PC-9 (cell line): Measurements from ENCODE around the gene GNAQ. TPM values are rescaled to one million over a fixed set of nuclear protein-coding genes. Genes with fewer than 3 reads are reported as not detected.
"Not testable (repeated sequence)": the region's sequence is repeated elsewhere in the genome, so short reads cannot be mapped to it uniquely, and the experiment has no call there.

ENCODE experiments used
- BruUV-seq: library from RNA; stranded (reverse); fragments of 400-500 nt; replicated peaks from 2 replicates; lab custom pipeline; 2021; lab: Mats Ljungman, UMichigan
- CTCF ChIA-PET: fragments of 300-600 bp; sonication (Branson Sonifier 250); formaldehyde crosslinking; loops from one replicate; lab custom pipeline; 2022; ENCODE audit warnings: antibody characterized with exemption; lab: Charles Lee
- POLR2A ChIA-PET: fragments of 300-600 bp; sonication (Branson Sonifier 250); formaldehyde crosslinking; loops from one replicate; lab custom pipeline; 2022; ENCODE audit warnings: antibody characterized with exemption; ENCODE audit not compliant: unreplicated experiment; lab: Charles Lee
- DNase-seq, 2 experiments: peaks; one replicate each; pipeline versions ENCODE4 v3.0.0 to v3.0.0-alpha.2; 2015 to 2022; ENCODE audit warnings: mixed read lengths in 1 of 2
- H2AFZ ChIP-seq: fragments of 200-600 bp; sonication (generic); 2 replicates; pipeline ENCODE4 v1.8.1; 2017; ENCODE audit warnings: antibody characterized with exemption
- H3F3A ChIP-seq: fragments of 200-600 bp; sonication (generic); 2 replicates; pipeline ENCODE4 v1.8.1; 2017; ENCODE audit warnings: antibody characterized with exemption, mild to moderate bottlenecking, low read depth; ENCODE audit not compliant: insufficient read depth
- H3K27ac ChIP-seq: fragments of 200-600 bp; sonication (generic); 2 replicates; pipeline ENCODE4 v1.6.1; 2016; ENCODE audit warnings: mixed run types
- H3K27me3 ChIP-seq: fragments of 200-600 bp; sonication (generic); 2 replicates; pipeline ENCODE4 v1.6.1; 2016; ENCODE audit warnings: low read depth, mixed run types; ENCODE audit not compliant: insufficient read depth
- H3K36me3 ChIP-seq: fragments of 200-600 bp; sonication (generic); 2 replicates; pipeline ENCODE4 v1.6.1; 2016; ENCODE audit warnings: low read depth, mixed run types
- H3K4me1 ChIP-seq: fragments of 200-600 bp; sonication (generic); replicated peaks from 2 replicates; pipeline ENCODE4 v1.6.1; 2016; ENCODE audit warnings: mixed run types; ENCODE audit not compliant: insufficient read depth
- H3K4me2 ChIP-seq: fragments of 200-600 bp; sonication (generic); 2 replicates; pipeline ENCODE4 v1.6.1; 2017; ENCODE audit warnings: mixed run types
- H3K4me3 ChIP-seq: fragments of 200-600 bp; sonication (generic); 2 replicates; pipeline ENCODE4 v1.6.1; 2016; ENCODE audit warnings: mixed run types
- H3K79me2 ChIP-seq: fragments of 200-600 bp; sonication (generic); 2 replicates; pipeline ENCODE4 v1.6.1; 2017; ENCODE audit warnings: low read depth, mixed run types
- H3K9me2 ChIP-seq: fragments of 200-600 bp; sonication (generic); 2 replicates; pipeline ENCODE4 v1.8.1; 2017; ENCODE audit warnings: mild to moderate bottlenecking; ENCODE audit not compliant: insufficient read depth
- H3K9me3 ChIP-seq: fragments of 200-600 bp; sonication (generic); 2 replicates; pipeline ENCODE4 v1.8.1; 2016; ENCODE audit warnings: low read depth; ENCODE audit not compliant: insufficient read depth
- H4K20me1 ChIP-seq: fragments of 200-600 bp; sonication (generic); 2 replicates; pipeline ENCODE4 v1.8.1; 2017; ENCODE audit not compliant: insufficient read depth
- EZH2 ChIP-seq: fragments of 200-600 bp; sonication (generic); IDR thresholded peaks from 2 replicates; pipeline ENCODE4 v1.8.0; 2017; ENCODE audit warnings: antibody characterized with exemption, low read depth
- intact Hi-C: fragments of 100-400 bp; cut with micrococcal nuclease; formaldehyde crosslinking; loops from one replicate; pipeline ENCODE4 v1.10.0; 2022; ENCODE audit not compliant: unreplicated experiment
- total RNA-seq: library from RNA; stranded (reverse); gene quantifications from 2 replicates; pipeline ENCODE4 v1.2.3, GENCODE V29; 2021
- TF ChIP-seq, protein P1 (sequence below): fragments of 200-600 bp; sonication (generic); conservative IDR thresholded peaks from 2 replicates; pipeline ENCODE4 v1.6.1; 2017; ENCODE audit warnings: mixed run types, antibody characterized with exemption, mild to moderate bottlenecking, moderate library complexity

Gene GNAQ
- total RNA-seq, 1 experiment from 2014 or later = 51.6 TPM

DNA sequence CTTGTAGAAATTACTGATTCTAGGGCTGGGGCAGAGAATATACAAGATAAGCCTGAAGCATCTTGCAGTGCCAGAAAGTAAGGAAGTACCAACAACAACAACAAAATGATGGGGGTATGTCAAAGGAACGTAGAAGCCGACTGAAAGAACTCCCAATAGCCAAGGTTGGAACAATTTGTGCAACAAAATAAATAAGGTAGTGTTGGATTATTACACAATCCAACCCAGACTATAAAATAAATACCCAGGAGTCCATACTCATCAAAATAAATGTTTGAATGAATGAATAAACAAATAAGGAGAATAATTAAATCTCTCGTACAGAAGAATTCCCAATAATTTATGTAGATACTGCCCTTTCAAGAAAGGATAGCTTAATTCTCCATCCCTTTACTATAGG lies 31.1 kb upstream of the GNAQ start:
- TF ChIP-seq, protein P1, sequence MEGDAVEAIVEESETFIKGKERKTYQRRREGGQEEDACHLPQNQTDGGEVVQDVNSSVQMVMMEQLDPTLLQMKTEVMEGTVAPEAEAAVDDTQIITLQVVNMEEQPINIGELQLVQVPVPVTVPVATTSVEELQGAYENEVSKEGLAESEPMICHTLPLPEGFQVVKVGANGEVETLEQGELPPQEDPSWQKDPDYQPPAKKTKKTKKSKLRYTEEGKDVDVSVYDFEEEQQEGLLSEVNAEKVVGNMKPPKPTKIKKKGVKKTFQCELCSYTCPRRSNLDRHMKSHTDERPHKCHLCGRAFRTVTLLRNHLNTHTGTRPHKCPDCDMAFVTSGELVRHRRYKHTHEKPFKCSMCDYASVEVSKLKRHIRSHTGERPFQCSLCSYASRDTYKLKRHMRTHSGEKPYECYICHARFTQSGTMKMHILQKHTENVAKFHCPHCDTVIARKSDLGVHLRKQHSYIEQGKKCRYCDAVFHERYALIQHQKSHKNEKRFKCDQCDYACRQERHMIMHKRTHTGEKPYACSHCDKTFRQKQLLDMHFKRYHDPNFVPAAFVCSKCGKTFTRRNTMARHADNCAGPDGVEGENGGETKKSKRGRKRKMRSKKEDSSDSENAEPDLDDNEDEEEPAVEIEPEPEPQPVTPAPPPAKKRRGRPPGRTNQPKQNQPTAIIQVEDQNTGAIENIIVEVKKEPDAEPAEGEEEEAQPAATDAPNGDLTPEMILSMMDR = no peak
- H3F3A ChIP-seq = no peaks in the 10 kb centered on the region
- H4K20me1 ChIP-seq = no peaks in the 10 kb centered on the region
- H3K4me2 ChIP-seq = no peak overlapping the region
- no peaks in the 10 kb centered on the region for H3K9me2 ChIP-seq
- POLR2A ChIA-PET = no interaction called here
- intact Hi-C loops = no loop called here
- CTCF ChIA-PET = no interaction called here
- no peak overlapping the region for H3K27ac ChIP-seq
- no peaks in the 10 kb centered on the region for H3K36me3 ChIP-seq
- H3K4me1 ChIP-seq = no peaks in the 10 kb centered on the region
- no peaks in the 10 kb centered on the region for H3K79me2 ChIP-seq
- no peak overlapping the region for H2AFZ ChIP-seq
- 0 out of 2 replicates have a peak, but pooled peaks cover under 1% of the 10 kb centered on the region for H3K27me3 ChIP-seq
- no peak for DNase-seq
- BruUV-seq = no TSS peak
- no peak overlapping the region for H3K4me3 ChIP-seq
- no peaks in the 10 kb centered on the region for H3K9me3 ChIP-seq

DNA sequence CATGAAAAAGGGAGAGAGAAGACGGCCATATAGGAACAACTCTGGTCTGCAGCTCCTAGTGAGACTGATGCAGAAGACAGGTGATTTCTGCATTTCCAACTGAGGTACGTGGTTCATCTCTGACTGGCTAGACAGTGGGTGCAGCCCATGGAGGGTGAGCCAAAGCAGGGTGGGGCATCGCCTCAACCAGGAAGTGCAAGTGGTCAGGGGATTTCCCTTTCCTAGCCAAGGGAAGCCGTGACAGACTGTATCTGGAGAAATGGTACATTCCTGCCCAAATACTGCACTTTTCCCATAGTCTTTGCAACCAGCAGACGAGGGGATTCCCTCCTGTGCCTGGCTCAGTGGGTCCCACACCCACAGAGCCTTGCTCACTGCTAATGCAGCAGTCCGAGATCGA lies 22.6 kb upstream of the GNAQ start:
- H3K4me1 ChIP-seq, H3K27me3 ChIP-seq, intact Hi-C loops, BruUV-seq, H2AFZ ChIP-seq, H3K36me3 ChIP-seq, H3K9me2 ChIP-seq, H4K20me1 ChIP-seq, POLR2A ChIA-PET, H3K27ac ChIP-seq, H3F3A ChIP-seq, H3K79me2 ChIP-seq, H3K4me2 ChIP-seq, CTCF ChIA-PET, H3K9me3 ChIP-seq, H3K4me3 ChIP-seq: not testable (repeated sequence)
- peak in 1 of 2 experiments; percentile 11 for DNase-seq

DNA sequence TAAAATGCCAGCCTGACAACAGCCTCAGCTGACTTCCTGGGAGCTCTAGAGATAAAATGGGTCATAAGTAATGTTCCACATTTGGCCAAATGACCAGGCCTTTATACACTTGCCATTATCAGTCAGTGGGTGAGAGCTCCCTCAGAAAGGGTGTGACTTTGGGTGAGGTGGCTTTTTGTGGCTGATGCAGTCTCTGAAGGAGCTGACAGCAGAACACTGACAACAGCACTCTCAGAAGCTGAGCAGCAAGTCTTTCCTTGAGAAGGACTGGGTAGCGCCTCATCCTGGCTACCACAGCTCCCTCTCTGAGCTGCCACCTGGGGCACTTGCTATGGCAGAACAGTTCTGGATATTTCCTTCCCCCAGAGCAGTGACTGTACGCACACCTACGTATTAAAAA lies 22.0 kb upstream of the GNAQ start:
- Histone ChIP-seq H3K36me3 (no peaks in the 10 kb centered on the region), H3K27me3 (0 out of 2 replicates have a peak, but pooled peaks cover 3% of the 10 kb centered on the region), H3K27ac (no peak overlapping the region), H3K9me2 (no peaks in the 10 kb centered on the region), H3K79me2 (no peaks in the 10 kb centered on the region), H4K20me1 (no peaks in the 10 kb centered on the region), H3K4me3 (no peak overlapping the region), H3K9me3 (no peaks in the 10 kb centered on the region), H3F3A (no peaks in the 10 kb centered on the region), H3K4me1 (no peaks in the 10 kb centered on the region), H2AFZ (no peak overlapping the region), H3K4me2 (no peak overlapping the region)
- ChIA-PET CTCF (interaction anchor here (0.6 kb wide), 1 partner anchor 76 kb away, joined by 5 read pairs; no protein-coding TSS in a partner anchor), POLR2A (no interaction called here)
- intact Hi-C loops = no loop called here
- no TSS peak for BruUV-seq
- DNase-seq = no peak
- TF ChIP-seq, protein P1 = no peak
- TF ChIP-seq EZH2 = no peak

DNA sequence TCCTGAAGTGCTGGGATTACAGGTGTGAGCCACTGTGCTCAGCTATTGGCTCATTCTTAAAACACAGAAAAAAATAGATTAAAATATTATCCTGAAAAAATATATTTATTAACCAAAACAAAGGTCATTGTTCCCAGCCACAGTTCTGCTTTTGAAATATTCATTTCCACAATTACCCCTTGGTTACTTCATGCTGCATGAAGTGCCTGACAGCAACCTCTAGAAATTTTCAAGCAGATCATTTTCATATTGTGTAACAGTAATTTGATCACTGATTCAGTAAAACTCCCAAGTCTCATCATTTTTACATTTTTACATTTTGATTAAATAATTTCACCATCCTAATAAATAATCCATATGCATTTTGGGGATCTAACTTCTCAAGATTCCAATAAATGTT lies 18.8 kb upstream of the GNAQ start:
- H3K27ac ChIP-seq = no peak overlapping the region
- no peaks in the 10 kb centered on the region for H4K20me1 ChIP-seq
- H3K4me3 ChIP-seq = no peak overlapping the region
- no peaks in the 10 kb centered on the region for H3K27me3 ChIP-seq
- no TSS peak for BruUV-seq
- H3K79me2 ChIP-seq = no peaks in the 10 kb centered on the region
- H3K4me2 ChIP-seq = no peak overlapping the region
- CTCF ChIA-PET = no interaction called here
- DNase-seq = no peak
- TF ChIP-seq, protein P1 = no peak
- TF ChIP-seq EZH2 = no peak
- H3K9me2 ChIP-seq = no peaks in the 10 kb centered on the region
- no peaks in the 10 kb centered on the region for H3K9me3 ChIP-seq
- H3F3A ChIP-seq = no peaks in the 10 kb centered on the region
- intact Hi-C loops = no loop called here
- no peaks in the 10 kb centered on the region for H3K36me3 ChIP-seq
- H3K4me1 ChIP-seq = no peaks in the 10 kb centered on the region
- H2AFZ ChIP-seq = no peak overlapping the region
- POLR2A ChIA-PET = no interaction called here
